ENCODE data around the gene KIF5C.

Gene KIF5C

DNA sequence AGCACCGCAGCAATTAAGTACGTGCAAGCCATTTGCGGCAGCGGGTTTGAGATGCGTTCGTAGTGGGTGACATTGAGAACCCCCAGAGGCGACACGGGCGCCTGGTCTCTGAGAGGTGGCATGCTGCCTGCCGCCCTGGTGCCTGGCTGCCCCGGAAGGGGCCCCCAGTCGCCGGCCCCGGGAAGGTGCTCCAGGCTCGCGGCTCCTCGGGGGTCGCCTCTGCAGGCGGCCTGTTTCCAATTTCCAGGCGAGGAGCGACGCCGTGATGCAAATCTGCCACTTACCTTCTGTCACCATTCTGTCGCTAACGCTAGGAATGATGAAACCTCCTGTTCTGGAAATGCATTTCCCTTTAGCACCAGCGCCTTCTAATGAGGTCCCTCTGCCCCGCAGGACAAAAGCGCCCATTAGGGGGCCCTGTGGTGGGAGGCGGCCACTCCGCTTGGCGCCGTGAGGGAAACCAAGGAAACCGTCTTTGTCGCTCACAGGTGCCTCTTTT lies 13.0 kb downstream of the KIF5C start:
- FAIRE-seq, result no peak

- FAIRE-seq, result no peak
Measured at GRCh38 chr2:148888986-148889385, 14.0 kb downstream of the KIF5C start.

DNA sequence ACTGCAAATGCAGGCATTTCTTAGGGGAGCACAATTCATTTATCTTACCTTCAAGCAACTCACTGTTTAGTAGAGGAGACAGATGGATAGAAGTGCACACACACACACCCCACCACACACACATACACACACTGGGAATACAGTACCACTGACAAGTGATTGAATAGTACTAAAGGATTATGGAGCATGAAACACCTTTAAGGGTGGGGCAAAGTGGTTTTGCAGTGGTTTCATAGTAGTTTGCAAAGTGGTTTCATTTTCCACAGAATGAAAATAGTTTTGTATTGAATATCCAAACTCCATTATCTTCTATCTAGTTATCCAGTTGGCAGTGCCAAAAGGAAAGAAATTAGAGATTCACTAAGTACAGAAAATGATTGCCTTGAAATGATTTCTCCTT lies 18.9 kb downstream of the KIF5C start:
- no peak for FAIRE-seq

- FAIRE-seq, result no peak
Measured at GRCh38 chr2:148896136-148896535, 21.1 kb downstream of the KIF5C start.

- FAIRE-seq, result no peak
Measured at GRCh38 chr2:148899638-148900318, 24.8 kb downstream of the KIF5C start.

DNA sequence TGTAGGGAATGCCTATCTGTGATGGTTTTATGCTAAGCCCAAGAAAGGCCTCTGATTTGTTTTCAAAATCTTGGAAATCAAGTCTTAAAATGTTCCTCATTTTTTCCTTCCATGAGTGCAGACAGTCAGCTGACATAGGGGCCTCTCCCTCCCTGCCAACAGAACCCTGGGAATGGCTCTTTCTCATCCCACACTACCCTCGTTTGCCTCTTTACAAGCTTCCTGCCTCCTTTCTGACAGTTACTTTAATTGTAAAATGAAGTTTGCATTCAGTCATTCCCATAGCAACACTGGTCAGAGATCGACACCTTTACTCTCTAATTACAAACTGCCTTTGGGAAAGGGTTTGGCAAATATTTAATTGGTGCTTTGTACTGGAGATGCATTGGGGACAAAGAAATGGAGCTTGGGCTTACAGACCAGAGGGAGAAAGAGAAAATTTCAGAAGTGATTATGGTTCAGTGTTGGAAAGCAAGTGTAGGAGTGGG lies 25.4 kb downstream of the KIF5C start:
- no peak for FAIRE-seq

DNA sequence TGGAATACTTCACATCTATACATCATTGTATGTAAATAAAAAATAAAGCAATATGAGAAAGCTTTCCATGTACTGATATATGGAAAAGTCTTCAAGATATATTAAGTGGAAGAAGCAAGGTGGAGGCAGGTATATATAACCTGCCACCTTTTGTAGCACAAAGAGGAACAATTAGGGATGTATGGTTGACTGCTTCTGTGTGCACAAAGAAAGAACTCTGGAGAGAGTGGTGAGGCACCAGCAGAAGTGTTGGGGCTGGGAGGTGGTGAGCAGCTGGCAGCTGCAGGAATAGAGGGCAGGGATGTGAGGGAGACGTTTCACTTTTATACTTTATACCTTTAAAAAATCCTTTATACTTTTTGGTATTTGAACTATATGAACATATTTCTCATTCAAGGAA lies 26.1 kb downstream of the KIF5C start:
- FAIRE-seq, result no peak

- no peak for FAIRE-seq
Measured at GRCh38 chr2:148902798-148903197, 27.8 kb downstream of the KIF5C start.

- FAIRE-seq, result no peak
Measured at GRCh38 chr2:148903294-148903693, 28.3 kb downstream of the KIF5C start.

DNA sequence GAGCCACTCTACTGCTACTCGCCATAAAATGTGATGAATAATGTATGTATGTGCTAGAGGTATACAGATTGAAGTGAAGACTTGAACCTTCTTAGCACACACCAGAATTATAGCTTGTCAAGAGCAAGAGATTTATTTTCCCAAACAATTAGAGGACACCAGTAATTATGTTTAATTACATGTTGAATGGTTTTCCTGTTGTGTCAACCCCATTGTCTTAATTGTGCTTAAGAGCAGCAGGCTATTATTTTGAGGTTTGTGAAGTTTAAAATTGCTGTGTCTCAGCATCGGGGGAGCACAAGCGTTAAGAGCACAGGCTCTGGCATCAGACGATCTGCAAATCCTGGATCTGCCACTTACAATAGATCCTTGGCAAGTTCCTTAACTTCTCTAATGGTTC lies 29.0 kb downstream of the KIF5C start:
- no peak for FAIRE-seq

- FAIRE-seq, result no peak
Measured at GRCh38 chr2:148906124-148906523, 31.1 kb downstream of the KIF5C start.

GRCh38 chr2:148907085-148907785 lies 32.2 kb downstream of the KIF5C start:
- no peak for FAIRE-seq

GRCh38 chr2:148909114-148909513 lies 34.1 kb downstream of the KIF5C start:
- no peak for FAIRE-seq

DNA sequence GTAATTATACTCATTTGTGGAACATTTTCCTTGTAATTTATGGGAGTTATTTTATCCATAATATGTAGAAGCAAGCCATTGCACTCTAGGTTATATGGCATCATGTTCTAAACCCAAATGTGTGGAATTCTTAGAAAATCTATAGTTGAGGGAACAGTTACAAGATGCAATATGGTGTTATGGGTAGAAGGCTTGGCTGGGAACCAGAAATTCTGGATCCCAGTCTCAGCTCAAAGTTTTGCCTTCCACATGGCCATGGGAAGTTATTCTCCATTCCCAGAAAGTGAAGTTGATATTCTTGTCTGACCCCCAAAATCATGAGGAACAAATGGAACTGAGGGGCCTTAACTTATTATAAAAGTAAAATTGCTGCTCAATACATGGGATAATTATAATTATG lies 38.0 kb downstream of the KIF5C start:
- no peak for FAIRE-seq

DNA sequence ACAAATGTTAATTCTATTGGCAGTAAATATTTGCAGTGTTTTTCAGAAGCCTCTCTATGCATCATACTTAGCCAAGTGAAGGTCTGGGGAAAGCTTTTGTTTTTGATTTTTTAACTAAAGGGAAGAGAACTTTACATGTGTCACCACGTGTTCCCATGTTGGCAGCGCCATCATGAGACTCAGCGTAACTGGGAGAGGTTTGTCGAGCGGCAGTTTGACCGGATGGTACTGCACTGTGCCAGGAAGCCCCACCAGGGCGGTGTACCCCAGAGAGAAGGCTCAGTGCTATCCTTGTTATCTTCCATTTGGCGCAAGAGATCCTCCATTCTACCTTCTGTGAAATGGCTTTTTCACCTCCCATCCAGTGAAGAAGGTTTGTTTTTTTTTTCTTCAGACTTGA lies 38.5 kb downstream of the KIF5C start:
- no peak for FAIRE-seq

DNA sequence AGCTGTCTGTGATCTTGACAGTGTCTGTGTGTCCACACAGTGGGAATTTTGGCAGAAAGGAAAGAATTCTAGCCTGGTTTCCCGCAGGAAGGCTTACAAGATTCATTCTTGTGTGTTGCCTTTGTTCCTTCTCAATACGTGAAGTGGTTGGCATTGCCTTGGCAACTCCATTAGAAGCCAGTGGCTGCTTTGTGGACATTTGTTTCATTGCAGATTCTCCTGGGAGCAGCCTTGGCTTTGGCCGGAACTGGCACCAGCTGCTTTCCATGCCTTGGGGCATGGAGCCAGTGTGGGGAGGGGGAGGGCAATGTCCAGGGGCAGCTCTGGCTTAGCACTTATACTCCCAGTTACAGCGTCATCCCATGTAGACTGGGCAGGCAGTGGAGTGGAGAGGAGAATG lies 39.4 kb downstream of the KIF5C start:
- no peak for FAIRE-seq

DNA sequence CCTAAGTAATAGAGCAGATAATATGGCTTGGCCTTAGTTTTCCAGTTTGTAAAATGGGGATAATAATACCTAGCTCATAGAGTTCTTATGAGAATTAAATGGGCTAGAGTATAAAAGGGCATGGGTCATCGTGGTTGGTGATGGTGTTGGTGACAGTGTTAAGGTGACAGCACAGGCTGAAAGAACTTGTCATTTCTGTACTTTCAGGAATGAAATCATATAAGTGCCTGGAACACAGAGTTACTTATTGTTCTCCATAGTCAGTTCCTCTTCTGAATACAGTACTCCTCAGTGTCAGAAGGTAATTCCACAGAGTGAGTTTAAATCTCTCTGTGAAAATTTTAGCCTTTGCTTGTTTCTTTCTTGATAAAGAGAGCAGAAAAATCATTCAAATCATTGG lies 42.4 kb downstream of the KIF5C start:
- FAIRE-seq, result no peak

DNA sequence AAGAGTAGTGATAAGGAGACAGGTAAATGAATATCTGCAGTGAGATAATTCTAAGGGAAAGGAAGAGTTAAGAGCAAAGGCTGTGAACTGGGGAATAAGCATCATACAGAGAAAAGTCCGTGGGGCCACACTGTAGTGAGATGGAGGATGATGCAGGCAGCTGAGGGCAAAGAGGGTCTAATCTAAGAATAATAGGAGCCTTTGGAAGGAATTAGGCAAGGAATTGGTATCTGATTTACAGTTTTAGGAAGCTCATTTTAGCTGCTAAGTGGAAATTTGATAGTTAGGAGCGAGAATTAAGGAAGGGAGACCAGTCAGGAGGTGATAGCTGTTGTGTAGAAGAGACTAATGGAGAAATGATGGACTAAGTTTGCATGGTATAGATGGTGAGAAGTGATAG lies 43.5 kb downstream of the KIF5C start:
- no peak for FAIRE-seq

- no peak for FAIRE-seq
Measured at GRCh38 chr2:148920559-148920958, 45.5 kb downstream of the KIF5C start.

DNA sequence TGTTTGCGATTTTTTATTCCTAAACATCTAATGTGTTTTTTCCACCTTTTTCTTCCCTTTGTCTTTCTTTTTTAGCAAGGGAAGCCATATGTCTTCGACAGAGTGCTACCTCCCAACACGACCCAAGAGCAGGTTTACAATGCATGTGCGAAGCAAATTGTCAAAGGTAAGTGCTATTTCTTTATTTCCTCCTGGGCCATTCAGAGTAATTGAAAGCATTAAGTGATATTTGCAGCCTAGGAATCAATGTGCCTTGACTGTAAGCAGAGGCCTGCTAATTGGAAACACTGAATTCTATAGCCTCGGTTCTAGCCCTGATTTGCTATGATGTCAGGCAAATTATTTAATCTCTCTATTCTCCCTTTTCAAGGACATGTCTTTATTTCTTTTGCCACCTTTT lies 47.0 kb downstream of the KIF5C start:
- FAIRE-seq, result no peak

- no peak for FAIRE-seq
Measured at GRCh38 chr2:148922776-148923475, 47.9 kb downstream of the KIF5C start.

DNA sequence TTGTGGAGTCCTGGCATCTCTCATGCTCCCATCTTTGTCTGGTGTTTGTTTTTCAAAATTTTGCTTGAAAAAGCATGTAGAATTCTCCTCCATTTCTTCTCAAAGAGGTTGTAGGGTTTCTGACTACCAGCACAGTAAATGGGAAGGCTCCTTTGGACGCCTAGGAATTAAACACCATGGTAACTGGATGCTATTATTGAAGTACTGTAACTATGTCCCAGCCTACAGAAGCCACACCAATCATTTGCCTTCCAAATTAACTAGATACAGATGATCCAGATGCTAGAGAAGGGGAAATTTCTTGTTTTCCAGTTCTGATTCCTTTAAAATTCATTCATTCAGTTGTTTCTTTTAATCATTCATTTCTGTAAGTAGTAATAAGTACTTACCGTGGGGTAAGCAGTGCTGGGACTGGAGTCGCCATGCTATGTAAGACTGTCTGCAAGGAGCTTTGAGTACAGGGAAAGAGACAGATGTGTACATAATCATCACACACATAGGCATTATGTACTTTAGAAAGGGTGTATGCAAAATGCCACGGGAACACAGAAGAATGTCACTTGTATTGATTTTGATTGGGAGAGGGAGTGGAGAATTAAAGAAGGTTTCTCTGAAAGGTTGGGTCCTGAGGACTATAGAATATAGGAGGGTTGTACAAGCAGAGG lies 49.6 kb downstream of the KIF5C start:
- no peak for FAIRE-seq

- no peak for FAIRE-seq
Measured at GRCh38 chr2:148926291-148926961, 51.4 kb downstream of the KIF5C start.
